Measurements from ENCODE around the gene UCK1. TPM values are rescaled to one million over a fixed set of nuclear protein-coding genes. Genes with fewer than 3 reads are reported as not detected.
A peak's percentile ranks its signal among the peaks of the same experiment; 100 is the strongest.
"Not testable (repeated sequence)": the region's sequence is repeated elsewhere in the genome, so short reads cannot be mapped to it uniquely, and the experiment has no call there.

Gene UCK1
- polyA plus RNA-seq, 4 donors: 37.4 to 43.3 (median 39.2) TPM

DNA sequence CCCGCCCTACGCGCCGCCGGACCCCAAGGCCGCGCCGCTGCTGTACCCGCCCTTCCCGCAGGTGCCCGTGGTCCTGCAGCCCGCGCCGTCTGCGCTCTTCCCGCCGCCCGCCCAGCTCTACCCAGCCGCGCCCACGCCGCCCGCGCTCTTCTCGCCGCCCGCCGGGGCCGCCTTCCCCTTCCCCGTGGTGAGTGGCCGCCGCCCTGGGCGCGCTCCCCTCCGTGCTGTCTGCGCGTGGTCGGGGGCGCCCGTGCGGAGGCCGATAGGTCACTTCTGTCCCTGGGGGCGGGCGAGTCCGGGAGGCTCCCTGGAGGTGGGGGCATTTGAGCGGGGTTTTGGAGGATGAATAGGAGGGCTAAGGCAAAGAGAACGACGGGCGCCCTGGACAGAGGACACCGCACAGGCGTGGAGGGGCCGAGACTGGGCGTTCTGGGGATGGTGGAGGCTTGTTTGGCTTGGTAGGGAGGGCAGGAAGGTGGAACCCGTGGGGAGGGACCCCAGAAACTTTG, 23.8 kb upstream of the UCK1 start:
- no peak for DNase-seq (ENCODE audit: low read depth in 4 of 4, low spot score in 3 of 4)

DNA sequence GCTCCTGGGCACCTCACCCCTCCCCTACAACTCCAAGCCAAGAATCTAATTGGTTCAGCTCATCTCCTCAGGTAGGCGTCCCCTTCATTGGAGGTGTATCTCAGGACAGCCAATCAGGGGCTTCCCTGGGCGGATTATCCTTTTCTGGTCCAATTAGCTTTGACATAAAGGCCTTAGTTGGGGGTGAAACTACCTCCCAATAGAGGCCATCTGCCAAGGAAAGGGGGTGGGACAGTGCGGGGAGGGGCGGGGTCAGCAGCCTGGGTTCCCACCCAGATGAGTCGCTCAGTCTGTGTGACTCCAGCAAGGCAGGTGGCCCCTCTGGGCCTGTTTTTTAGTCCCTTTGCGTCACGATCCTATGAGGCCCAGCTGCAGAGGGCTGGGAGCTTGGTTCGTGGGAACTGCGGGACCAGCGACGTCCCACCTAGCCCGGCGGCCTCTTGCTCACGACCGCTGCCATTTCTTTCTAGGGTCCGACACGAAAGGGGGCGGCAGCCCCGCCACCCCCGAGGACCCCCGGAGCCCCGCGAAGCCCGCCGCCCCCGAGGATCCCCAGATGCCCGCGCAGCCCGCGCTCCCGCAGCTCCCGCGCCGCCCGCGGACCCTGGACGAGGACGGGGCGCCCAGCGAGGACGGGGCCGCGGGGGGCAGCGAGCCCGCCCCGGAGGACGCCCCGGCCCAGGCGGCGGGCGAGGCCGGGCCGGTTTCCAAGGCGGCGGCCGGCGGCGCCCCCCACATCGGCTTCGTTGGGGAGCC, 23.2 kb upstream of the UCK1 start:
- no peak for DNase-seq (ENCODE audit: low read depth in 4 of 4, low spot score in 3 of 4)

DNA sequence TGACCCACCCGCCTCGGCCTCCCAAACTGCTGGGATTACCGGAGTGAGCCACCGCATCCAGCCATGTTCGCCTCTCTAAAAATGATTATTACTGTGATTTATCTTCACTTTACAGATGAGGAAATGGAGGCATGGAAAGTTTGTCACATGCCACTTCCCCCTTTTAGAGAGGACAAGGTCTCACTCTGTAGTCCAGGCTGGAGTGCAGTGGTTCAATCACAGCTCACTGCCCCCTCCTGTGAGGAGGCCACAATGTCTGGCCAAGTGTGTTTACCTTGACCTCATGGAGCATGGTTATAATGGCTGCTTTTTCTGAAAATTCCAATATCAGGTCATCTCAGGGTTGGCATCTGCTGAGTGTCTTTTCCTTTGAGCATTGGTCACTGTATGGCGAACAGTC, 21.0 kb upstream of the UCK1 start:
- no peak for DNase-seq (ENCODE audit: low read depth in 4 of 4, low spot score in 3 of 4)

DNA sequence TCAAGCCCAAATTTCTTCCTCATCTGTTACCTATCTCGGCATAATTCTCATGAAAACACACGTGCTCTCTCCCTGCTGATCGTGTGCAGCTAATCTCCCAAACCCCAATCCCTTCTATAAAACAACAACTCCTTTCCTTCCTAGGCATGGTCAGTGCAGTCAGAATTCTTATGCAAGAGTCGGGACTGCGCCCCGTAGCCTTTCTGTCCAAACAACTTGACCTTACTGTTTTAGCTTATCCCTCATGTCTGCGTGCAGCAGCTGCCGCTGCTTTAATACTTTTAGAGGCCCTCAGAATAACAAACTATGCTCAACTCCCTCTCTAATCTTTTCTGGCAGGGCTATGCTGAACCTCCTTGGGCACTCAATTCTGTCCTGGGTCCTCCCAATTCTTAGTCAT, 19.4 kb upstream of the UCK1 start:
- DNase-seq (ENCODE audit: low read depth in 4 of 4, low spot score in 3 of 4): not testable (repeated sequence)

GRCh38 chr9:131549186-131549585, 18.1 kb upstream of the UCK1 start:
- DNase-seq (ENCODE audit: low read depth in 4 of 4, low spot score in 3 of 4): not testable (repeated sequence)

DNA sequence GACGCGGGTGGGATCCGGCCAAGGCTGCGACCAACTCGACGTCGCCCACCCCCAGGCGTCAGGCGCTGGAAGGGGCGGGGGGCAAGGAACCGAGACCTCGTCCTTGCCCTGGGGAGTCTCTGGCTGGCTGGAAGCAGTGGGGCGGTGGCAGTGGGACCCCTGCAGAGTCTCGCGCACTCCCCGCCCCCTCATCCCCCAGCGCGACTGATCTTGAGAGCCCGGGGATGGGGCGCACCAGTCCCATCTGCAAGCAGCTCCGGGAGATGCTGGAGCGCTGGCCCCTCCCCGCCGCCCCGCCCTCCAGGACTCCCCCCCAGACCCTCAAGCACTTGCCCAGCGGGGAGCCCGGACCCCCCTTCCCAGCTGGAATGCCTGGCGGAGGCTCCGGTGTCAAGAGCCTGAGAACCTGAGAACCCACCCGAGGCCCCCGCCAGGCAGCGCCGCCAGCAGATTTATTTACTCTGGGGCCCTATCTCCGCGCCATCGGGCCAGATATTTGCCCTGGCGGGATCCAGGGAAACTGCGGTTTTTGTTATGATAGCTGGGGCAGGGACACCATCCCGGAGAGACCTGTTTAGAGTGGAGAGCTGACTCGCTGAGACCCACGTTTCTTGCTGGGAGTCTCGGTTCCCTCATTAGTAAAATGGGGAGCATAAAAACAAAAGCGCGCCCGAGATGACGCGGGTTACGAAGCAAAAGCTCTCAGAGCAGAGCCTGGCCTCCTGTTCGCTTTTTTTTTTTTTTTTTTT, 15.4 kb upstream of the UCK1 start:
- DNase-seq (ENCODE audit: low read depth in 4 of 4, low spot score in 3 of 4): peak in 1 of 4 donors; percentile 58

DNA sequence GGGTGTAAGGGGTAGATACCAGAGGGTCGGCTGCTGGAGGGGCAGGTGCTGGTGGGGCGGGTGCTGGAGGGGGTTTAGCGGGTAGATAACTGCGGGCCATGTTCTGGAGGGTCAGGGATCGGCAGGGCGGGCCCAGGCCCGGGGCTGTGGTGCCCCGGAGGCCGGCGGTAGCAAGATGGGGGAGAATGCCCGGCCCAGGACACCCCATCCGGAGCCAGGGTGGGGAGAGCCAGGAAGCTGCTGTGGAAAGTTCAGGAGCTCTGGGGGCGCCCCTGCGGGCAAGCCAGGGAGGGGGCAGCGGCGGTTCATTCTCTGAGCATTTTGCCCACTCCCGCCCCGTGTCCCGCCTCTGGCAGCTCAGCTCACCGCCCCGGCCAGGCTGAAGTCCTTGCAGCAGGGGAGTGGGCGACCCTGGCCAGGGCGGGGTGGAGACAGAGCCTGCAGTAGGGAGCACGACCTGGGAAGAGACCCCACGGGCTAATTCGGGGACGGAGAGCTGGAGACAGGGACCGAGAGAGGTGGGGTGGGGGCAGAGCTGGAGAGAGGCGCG, 14.8 kb upstream of the UCK1 start:
- DNase-seq (ENCODE audit: low read depth in 4 of 4, low spot score in 3 of 4): no peak

- DNase-seq (ENCODE audit: low read depth in 4 of 4, low spot score in 3 of 4): peak; percentile 59 to 78 (median 68)
Observed at GRCh38 chr9:131545003-131545785, 14.1 kb upstream of the UCK1 start, which contains the start of gene PRRT1B. Gene PRRT1B, plus strand, starts transcription at chr9:131545523. Its CDS starts 93 bp downstream, at chr9:131545616.

DNA sequence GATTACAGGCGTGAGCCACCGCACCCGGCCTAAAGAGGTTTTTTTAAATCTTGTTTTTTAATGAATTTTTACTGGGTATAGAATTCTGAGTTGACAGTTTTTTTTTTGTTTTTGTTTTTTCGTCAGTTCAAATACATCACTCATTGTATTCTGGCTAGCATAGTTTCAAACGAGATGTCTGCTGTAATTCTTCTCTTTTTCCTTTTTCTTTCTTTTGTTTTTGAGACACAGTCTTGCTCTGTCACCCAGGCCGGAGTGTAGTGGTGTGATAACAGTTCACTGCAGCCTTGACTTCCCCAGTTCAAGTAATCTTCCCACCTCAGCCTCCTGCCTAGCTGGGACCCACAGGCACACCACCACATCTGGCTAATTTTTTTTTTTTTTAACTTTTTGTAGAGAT, 12.1 kb upstream of the UCK1 start:
- DNase-seq (ENCODE audit: low read depth in 4 of 4, low spot score in 3 of 4): no peak

GRCh38 chr9:131539223-131539923, 8.3 kb upstream of the UCK1 start:
- no peak for DNase-seq (ENCODE audit: low read depth in 4 of 4, low spot score in 3 of 4)

DNA sequence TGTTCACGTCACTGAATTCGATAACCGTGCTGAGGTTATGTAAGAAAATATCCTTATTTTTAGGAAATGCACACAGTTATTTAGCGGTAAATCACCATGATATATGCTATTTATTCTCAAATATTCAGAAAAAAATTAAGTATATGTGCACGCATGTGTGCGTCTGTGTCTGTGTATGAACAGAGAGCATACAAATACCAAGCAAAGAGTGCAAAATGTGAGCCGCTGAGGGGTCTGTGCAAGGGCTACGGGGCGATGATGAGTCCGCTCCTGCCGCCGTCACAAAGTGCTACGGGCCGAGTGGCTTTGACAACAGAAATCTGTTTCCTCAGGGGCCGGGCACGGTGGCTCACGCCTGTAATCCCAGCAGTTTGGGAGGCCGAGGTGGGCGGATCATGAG, 6.9 kb upstream of the UCK1 start:
- no peak for DNase-seq (ENCODE audit: low read depth in 4 of 4, low spot score in 3 of 4)

DNA sequence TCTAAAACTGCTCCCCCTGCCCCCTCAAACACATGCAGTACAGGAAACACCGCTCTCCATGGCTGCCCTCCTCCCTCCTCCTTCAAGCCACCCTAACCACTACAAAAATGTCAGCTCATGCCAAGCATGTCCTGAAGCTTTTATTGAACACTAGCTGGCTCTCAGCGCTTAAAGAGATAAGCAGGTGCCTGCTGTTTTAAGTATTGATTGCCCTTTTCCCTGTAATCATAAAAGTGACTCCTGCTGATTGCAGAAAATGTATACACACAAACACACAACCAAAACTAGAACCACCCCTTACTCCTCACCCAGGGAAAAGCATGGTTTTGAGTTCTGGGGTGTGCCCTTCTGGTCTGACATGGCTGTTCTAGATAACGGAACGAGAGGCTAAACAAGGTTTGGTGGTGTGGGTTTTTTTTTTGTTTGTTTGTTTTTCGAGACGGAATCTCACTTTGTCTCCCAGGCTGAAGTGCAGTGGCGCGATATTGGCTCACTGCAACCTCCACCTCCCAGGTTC, 3.7 kb upstream of the UCK1 start:
- no peak for DNase-seq (ENCODE audit: low read depth in 4 of 4, low spot score in 3 of 4)

GRCh38 chr9:131530546-131530919, 530 bp downstream of the UCK1 start:
- no peak for DNase-seq (ENCODE audit: low read depth in 4 of 4, low spot score in 3 of 4)

- DNase-seq (ENCODE audit: low read depth in 4 of 4, low spot score in 3 of 4): no peak
Observed at GRCh38 chr9:131529597-131530545, 1.2 kb downstream of the UCK1 start.

- no peak for DNase-seq (ENCODE audit: low read depth in 4 of 4, low spot score in 3 of 4)
Observed at GRCh38 chr9:131528886-131529505, 2.1 kb downstream of the UCK1 start.

DNA sequence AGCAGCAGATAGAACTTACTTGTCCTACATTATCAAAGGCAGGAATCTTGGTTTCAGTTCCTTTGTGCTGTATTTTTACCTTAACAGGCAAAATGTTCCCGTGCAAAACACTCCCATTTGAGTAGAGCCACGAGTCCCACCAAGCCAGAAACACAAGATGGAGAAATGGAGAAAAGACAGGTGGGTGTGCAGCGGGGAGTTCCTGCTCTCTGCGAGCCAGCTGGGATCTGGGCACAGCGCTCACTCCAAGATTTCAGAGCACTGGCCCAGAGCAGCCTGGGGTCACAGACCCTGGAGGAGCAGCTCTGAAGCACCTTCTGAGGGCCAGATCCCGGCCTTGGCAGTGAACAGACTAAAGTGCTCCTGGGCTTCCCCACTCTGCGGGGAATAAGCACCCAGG, 2.9 kb downstream of the UCK1 start:
- no peak for DNase-seq (ENCODE audit: low read depth in 4 of 4, low spot score in 3 of 4)

DNA sequence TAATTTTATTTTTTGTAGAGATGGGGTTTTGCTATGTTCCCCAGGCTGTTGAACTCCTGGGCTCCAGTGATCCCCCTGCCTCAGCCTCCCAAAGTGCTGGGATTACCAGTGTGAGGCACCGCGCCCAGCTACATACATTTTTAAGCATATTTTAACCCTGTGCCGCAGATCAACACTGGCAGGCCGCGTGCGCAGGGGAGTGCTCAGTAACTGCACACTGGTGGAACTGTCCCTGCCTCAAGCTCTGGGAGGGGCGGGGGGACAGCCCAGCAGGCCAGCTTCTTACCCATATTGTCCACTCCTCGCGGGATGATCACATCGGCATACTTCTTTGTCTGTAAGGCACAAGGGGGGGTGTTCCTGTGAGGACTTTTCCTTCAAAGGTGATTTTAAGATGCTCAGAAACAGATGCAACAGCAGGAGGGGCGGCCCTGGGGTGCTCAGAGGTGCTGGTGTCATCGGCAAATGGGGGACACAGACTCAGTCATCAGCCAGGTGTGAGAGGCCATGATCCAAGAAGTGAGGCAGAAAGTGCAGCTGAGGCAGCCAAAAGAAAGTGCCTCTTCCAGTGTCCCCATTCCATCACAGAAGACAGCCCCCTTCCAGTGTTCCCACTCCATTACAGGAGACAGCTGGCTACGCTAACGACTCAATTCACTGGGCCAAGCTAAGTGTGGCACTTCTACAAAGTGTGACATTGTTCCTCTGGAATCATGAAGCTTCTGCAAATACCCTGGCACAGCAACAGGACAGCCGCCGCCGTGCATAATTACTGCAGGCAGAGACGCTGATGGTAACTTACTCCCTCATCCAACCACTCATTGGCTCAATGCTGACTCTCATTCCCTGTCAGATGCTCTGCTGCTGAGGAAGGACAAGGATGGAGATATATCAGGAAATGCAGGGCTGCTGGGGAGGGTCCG, 5.2 kb downstream of the UCK1 start:
- DNase-seq (ENCODE audit: low read depth in 4 of 4, low spot score in 3 of 4): no peak
